Right forelimb (tissue), 1 donor: ENCODE measurements around the gene ESRP2.

Experiments
- DNase-seq: peaks from one replicate; pipeline ENCODE4 v3.0.0-alpha.2; 2018

ESRP2 gene

DNA sequence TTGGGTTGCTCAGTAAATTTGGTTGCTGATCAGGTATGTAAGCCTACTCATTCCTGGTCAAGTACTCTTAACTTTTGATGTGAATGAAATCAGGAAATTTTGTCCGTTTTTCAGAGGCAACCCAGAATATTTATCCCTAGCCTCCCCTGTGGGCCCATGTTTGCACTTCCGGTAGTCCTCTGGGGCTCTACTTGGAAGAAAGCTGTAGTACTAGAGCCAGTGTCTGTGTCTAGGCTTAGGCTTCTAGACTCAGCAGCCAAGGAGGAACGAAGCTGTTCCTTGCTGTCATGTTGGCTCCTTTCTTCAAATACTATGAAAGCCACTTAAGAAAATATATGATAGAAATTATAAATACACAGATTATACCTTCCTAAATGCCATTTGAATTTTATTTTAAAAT, 21.2 kb downstream of the ESRP2 start:
- no peak for DNase-seq

DNA sequence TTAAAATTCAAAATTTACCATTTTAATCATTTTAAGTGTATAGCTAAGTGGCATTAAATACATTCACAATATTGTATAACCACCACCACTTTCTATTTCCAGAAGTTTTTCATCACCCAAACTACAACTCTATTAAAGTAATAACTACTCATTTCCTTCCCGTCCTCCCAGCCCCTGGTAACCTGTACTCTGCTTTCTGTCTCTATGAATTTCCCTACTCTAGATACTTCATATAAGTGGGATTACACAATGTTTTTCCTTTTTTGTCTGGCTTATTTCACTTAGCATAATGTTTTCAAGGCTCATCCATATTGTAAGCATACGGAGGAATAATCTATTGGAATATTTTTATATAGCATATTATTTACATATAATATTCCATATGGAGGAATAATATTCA, 29.7 kb downstream of the ESRP2 start:
- DNase-seq, result no peak

DNA sequence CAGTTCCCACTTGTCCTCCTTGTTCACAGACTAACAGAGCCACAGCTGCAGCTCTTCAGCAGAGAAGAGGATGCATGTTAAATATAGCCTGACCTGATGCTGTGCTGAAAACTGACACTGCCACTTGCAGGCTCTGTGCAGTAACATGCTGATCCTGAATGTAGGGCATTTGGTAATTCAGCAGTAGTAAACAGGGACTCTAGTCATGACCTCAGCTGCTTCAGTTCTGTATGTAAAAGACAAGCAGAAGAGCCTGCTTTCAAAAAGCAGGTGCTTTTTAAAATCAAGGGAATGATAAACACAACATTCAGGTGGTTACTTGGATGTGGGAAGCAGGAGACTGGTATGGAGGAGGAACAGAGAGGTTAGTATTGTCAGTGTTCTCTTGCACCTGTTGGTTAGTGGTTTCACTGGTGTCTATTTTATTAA, 33.8 kb downstream of the ESRP2 start:
- DNase-seq, result no peak

DNA sequence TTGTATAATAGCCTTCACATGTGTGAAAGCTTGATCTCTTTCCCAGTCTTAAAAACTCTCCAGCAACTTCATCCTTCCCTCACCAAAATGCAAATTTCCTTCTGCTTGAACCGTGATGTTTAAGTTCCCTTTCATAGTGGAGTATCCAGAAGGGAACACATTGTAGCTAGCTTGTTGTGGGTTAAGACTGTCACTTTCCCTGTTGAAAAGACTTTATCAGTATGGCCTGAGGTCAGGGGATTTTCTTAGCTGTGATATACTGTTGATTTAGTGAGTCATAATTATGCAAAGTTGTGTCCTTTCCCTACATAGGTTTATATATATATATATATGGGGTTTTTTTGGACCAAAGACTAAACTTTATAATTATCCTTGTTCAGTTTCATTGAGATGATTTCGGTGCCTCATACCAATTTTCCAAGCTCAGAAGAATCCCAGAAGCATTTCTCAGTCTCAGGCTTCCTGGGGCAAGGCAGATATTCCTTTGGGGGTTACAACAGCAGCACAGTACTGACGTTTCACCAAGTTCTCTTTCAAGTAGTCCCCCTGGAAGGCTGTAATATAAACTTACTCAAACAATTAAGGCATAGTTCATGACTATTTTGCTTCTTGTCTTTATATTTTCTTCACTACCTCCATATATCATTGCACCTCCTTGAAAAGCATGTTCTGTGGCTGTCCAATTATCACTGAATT, 35.7 kb downstream of the ESRP2 start:
- DNase-seq, result no peak

DNA sequence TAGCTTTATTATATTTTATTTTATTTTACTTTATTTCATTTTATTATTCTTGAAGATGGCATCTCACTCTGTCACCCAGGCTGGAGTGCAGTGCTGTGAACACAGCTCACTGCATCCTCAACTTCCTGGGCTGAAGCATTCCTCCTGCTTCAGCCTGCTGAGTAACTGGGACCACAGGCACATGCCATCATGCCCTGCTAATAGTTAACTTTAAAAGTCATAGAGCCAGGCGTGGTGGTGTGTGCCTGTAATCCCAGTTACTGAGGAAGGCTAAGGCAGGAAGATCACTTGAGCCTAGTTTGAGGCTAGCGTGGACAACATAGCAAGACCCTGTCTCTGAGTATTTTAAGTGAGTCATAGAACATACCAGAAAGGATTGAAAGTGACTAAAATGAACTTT, 38.7 kb downstream of the ESRP2 start:
- no peak for DNase-seq

DNA sequence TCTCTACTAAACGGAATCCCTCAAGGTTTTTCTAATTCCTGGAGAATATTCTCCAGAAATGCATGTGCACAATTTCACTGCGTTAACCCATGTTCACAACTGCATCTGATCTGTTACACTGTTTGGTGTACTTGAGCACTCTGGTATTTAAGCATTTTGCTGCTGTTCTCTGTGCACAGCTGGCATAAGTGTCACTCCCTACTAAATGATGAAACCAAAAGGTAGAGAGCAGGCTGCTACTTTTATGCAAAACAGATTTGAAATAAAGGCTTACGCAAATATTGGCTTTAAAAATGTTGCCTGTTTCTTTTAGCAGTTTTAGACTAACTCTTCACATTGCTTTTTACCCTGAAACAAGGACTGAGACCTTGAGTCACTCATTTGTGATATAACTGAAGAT, 41.7 kb downstream of the ESRP2 start:
- DNase-seq, result no peak

DNA sequence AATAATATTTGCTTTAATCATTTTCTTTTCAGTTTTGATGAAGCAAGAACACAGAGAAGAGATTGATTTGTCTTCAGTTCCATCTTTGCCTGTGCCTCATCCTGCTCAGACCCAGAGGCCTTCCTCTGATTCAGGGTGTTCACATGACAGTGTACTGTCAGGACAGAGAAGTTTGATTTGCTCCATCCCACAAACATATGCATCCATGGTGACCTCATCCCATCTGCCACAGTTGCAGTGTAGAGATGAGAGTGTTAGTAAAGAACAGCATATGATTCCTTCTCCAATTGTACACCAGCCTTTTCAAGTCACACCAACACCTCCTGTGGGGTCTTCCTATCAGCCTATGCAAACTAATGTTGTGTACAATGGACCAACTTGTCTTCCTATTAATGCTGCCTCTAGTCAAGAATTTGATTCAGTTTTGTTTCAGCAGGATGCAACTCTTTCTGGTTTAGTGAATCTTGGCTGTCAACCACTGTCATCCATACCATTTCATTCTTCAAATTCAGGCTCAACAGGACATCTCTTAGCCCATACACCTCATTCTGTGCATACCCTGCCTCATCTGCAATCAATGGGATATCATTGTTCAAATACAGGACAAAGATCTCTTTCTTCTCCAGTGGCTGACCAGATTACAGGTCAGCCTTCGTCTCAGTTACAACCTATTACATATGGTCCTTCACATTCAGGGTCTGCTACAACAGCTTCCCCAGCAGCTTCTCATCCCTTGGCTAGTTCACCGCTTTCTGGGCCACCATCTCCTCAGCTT, 45.0 kb downstream of the ESRP2 start:
- DNase-seq, result no peak

DNA sequence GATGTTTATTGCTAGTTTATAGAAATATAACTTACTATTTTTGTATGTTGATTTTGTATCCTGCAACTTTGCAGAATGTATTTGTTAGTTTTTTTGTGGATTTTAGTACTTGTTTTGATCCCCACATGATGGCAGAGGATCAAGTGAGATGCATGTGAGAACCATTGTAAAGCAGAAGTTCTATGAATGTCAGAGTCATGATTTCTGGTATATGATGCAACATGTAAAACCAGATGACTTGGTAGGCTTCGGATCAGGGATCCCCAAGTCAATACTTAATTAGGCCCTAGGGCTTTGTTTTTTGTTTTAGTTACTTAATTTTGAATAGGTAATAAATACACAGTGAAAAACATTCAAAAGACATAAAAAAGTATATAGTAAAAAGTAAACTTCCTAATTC, 45.8 kb downstream of the ESRP2 start:
- no peak for DNase-seq

DNA sequence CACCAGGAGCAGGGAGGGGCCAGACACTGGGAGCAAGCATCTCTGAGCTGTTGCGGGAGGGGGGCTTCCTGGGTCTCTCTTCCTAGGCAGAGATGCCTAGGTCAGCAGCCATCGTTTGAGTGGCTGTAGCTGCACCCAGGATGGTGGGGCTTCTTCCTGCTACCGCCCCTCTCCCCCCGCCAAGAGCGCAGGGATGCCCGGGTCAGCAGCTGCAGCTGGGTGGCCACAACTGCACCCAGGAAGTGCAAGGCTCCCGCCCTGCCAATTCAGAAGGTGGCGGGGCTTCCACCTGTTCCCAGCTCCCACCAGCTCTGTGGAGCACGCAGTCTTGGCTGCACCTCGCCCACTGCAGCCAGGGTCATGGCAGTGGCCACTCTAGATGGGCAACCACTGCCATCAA, 47.8 kb downstream of the ESRP2 start:
- no peak for DNase-seq

DNA sequence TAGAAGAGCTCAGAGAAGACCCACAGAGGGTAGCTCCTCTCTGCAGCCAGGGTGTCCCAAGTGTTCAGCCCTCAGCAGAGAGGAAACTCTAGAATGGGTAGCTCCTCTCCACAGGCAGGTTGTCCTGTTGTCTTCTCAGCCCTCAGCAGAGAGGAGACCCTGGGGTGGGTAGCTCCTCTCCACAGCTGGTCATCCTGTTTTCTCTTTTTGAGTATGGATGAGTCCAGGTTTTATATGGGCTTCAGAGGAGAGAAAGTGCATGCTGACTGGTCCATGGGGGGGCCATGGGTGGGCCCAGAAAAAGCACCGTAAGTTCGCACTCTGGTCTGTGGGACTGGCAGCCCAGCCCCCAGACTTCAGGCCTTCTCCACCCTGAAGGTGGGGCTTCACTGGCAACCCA, 48.4 kb downstream of the ESRP2 start:
- no peak for DNase-seq

DNA sequence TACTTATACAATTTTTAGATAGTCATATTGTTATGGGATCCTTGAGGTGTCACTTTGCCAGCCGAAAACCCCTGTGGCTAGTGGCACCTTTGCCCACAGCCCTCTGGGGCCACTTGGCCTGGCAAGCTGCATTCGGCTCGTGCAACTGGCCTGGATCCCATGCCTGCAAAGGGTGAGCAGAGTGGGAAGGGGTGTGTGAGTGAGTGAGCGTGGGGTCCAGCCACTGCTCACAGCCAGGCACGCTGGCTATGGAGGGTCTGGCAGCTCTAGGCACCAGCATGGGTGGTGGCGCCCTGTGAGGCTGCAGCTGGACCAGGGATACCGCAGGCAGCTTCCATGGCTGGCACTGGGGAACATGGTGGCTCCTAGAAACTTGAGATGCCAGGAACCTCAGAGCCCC, 49.0 kb downstream of the ESRP2 start:
- no peak for DNase-seq

DNA sequence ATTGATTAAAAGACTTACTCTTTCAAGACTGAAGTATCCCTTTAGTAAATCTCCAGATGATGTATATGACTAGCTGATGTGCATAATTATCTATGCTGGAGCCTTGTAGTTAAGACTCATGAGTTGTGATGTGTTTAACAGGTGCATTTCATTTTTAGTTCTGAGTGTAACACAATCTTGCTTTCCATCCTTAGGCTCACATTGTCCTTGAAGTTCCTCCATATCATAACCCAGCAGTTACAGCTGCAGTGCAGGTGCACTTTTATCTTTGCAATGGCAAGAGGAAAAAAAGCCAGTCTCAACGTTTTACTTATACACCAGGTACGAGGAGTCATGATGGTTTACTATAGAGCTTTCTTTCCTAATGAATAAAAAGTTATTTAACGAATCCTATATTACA, 52.9 kb downstream of the ESRP2 start:
- DNase-seq, result no peak

DNA sequence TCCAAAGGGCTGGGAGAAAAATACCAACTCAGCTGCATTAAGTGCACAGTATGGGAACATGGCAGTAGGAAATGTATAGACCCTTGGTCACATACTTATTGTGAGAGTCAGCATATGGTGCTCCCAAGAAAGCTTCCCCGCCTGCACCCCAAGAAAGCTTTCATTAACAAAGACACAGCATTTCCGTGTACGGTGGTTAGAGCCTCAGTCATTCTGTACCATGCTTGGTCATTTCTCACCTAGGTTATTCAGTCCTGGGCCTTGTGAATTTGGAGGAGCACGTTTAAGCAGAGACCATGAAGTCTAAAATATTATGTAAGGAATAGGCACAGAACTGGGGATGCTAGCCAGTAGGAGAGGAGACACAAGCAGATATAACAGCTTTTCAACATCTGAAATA, 56.1 kb downstream of the ESRP2 start:
- DNase-seq, result no peak

DNA sequence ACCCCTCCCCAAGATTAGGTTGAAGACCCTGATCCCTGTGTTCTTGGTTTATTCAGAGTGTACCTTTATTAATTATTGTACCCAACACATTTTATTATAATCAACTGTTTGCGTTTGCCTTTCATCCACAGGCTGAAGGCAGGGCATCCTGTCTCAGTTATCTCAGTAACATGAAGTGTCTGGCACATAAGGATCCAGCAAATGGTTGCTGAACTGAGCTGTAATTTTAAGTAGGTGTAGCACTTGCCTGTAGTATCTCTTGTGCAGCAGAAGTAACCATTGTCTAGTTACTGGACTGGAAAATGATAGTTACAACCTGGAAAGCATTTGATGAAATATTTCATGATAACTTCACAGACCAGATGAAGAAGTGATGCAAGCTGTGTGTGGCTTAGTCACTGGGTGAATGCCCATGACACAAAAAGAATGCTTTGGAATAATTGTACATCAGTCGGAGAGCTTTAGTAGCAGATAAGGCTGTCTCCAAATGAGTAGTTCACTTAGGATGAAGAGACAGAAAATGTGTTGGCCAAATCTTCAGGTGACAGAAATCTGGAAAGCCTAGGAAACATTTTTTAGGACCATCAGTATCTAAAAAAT, 56.6 kb downstream of the ESRP2 start:
- no peak for DNase-seq
